Sigmoid colon (tissue), 4 donors: ENCODE measurements around the gene TAS2R30.

Experiments used
- CTCF ChIP-seq, 4 experiments: fragments of 450-650 bp in 3 of 4; fragments of 200-600 bp in 1 of 4; IDR thresholded peaks; one replicate each; pipeline ENCODE4 v1.5.1; 2016 to 2019; ENCODE audit warnings: antibody characterized with exemption in 4 of 4, mild to moderate bottlenecking in 3 of 4, moderate library complexity in 2 of 4
- EP300 ChIP-seq, 4 donors: sonication (generic); formaldehyde crosslinking; IDR thresholded peaks; one replicate each; pipeline ENCODE4 v1.6.1; 2017; ENCODE audit warnings: antibody characterized with exemption in 4 of 4
- POLR2A ChIP-seq, 2 donors: fragments of 450-650 bp; IDR thresholded peaks; one replicate each; pipeline ENCODE4 v1.6.1; 2016; ENCODE audit warnings: antibody characterized with exemption in 2 of 2, mild to moderate bottlenecking in 2 of 2, moderate library complexity in 2 of 2
- POLR2AphosphoS5 ChIP-seq, 4 donors: sonication (generic); formaldehyde crosslinking; IDR thresholded peaks; one replicate each; pipeline ENCODE4 v1.6.1; 2017; ENCODE audit warnings: antibody characterized with exemption in 4 of 4

GRCh38 chr12:11134305-11134704, at the start of gene TAS2R30:
- no peak for TF ChIP-seq CTCF (IDR thresholded peaks at IDR 0.05)
- no peak for TF ChIP-seq POLR2AphosphoS5 (IDR thresholded peaks at IDR 0.05)
- TF ChIP-seq POLR2A (IDR thresholded peaks at IDR 0.05), result no peak
- no peak for TF ChIP-seq EP300 (IDR thresholded peaks at IDR 0.05)
